ENCODE measurements around the gene GALNT9.

Gene GALNT9

GRCh38 chr12:132324841-132325732, 4.3 kb downstream of the GALNT9 start:
- DNase-seq = no peak

GRCh38 chr12:132324173-132324572, 5.2 kb downstream of the GALNT9 start:
- DNase-seq = no peak

GRCh38 chr12:132323171-132324010, 6.0 kb downstream of the GALNT9 start:
- DNase-seq = peak; percentile 43

GRCh38 chr12:132322206-132323132, 6.9 kb downstream of the GALNT9 start:
- DNase-seq = peak; percentile 35

GRCh38 chr12:132321321-132322118, 7.9 kb downstream of the GALNT9 start:
- no peak for DNase-seq

GRCh38 chr12:132320767-132321211, 8.6 kb downstream of the GALNT9 start:
- no peak for DNase-seq

- DNase-seq = no peak
These were observed 9.3 kb downstream of the GALNT9 start for GRCh38 chr12:132319991-132320570.

- no peak for DNase-seq
These were observed 9.9 kb downstream of the GALNT9 start for GRCh38 chr12:132319359-132319950.

GRCh38 chr12:132318618-132319033, 10.8 kb downstream of the GALNT9 start:
- DNase-seq = no peak

- no peak for DNase-seq
These were observed 11.3 kb downstream of the GALNT9 start for GRCh38 chr12:132318135-132318534.

- no peak for DNase-seq
These were observed 12.0 kb downstream of the GALNT9 start for GRCh38 chr12:132317233-132317938.

GRCh38 chr12:132316497-132317232, 12.7 kb downstream of the GALNT9 start:
- no peak for DNase-seq

GRCh38 chr12:132315951-132316350, 13.4 kb downstream of the GALNT9 start:
- DNase-seq = no peak

- no peak for DNase-seq
These were observed 13.9 kb downstream of the GALNT9 start for GRCh38 chr12:132315507-132315906.

GRCh38 chr12:132314516-132315233, 14.7 kb downstream of the GALNT9 start:
- DNase-seq = no peak

- no peak for DNase-seq
These were observed 15.4 kb downstream of the GALNT9 start for GRCh38 chr12:132314035-132314434.

GRCh38 chr12:132313182-132313581, 16.2 kb downstream of the GALNT9 start:
- no peak for DNase-seq

GRCh38 chr12:132312516-132312915, 16.9 kb downstream of the GALNT9 start:
- no peak for DNase-seq

Data from retina (tissue), 1 donor.